A549 (cell line): ENCODE data around the gene FAM110D. TPM values are rescaled to one million over a fixed set of nuclear protein-coding genes. Genes with fewer than 3 reads are reported as not detected.

ENCODE experiments used
- ATAC-seq, 2 experiments: fragments of 200-7000 bp in 1 of 2; fragments of >200 bp in 1 of 2; cut with Nextera tagmentation in 1 of 2; cut with Tn5 transposase in 1 of 2; 3 replicates each; pipeline versions ENCODE4 v1.8.0 to v1.9.1; 2018 to 2020; ENCODE audit warnings: mild to moderate bottlenecking in 1 of 2, moderate library complexity in 1 of 2
- CTCF ChIA-PET: fragments of 300-600 bp; sonication (Branson Sonifier 250); formaldehyde crosslinking; extraction: SDS; loops from one replicate; lab custom pipeline; 2021; ENCODE audit warnings: antibody characterized with exemption, inconsistent platforms; lab: Yijun Ruan, JAX
- POLR2A ChIA-PET: fragments of 350-600 bp; formaldehyde crosslinking; extraction: SDS; loops from one replicate; lab custom pipeline; 2021; ENCODE audit warnings: antibody characterized with exemption, inconsistent platforms; lab: Yijun Ruan, JAX
- DNase-seq, 2 experiments: peaks; one replicate each; pipeline versions ENCODE4 v3.0.0 to v3.0.0-alpha.2; 2011 to 2016; ENCODE audit warnings: low read depth in 1 of 2, low spot score in 1 of 2
- FAIRE-seq: peaks from 2 replicates; lab custom pipeline; 2011; peaks lifted over from hg19 to GRCh38; lab: Jason Lieb, UNC
- H3K27ac ChIP-seq, 2 experiments: fragments of >200 bp; sonication (Bioruptor Twin); formaldehyde crosslinking; 3 replicates each; pipeline ENCODE4 v1.5.1; 2016 to 2017
- H3K4me1 ChIP-seq: fragments of >200 bp; sonication (Bioruptor Twin); formaldehyde crosslinking; 3 replicates; pipeline ENCODE4 v1.6.1; 2016
- H3K4me2 ChIP-seq: fragments of >200 bp; sonication (Bioruptor Twin); formaldehyde crosslinking; 3 replicates; pipeline ENCODE4 v1.6.1; 2016
- H3K4me3 ChIP-seq: fragments of >200 bp; sonication (Bioruptor Twin); formaldehyde crosslinking; 3 replicates; pipeline ENCODE4 v1.5.1; 2016
- H3K9me3 ChIP-seq: fragments of >200 bp; sonication (Bioruptor Twin); formaldehyde crosslinking; 3 replicates; pipeline ENCODE4 v1.6.1; 2016
- CHD2 ChIP-seq: fragments of 150-350 bp; IDR thresholded peaks from 2 replicates; pipeline ENCODE4 v1.6.1; 2014; ENCODE audit warnings: low read length; ENCODE audit not compliant: partially characterized antibody
- CHD4 ChIP-seq: fragments of 200-600 bp; sonication (generic); IDR thresholded peaks from 2 replicates; pipeline ENCODE4 v1.6.1; 2016; ENCODE audit warnings: antibody characterized with exemption, mild to moderate bottlenecking, borderline replicate concordance
- E2F6 ChIP-seq: IDR thresholded peaks from 2 replicates; pipeline ENCODE4 v1.6.1; 2012; ENCODE audit warnings: low read depth, borderline replicate concordance
- EHMT2 ChIP-seq: fragments of 200-600 bp; sonication (generic); IDR thresholded peaks from 2 replicates; pipeline ENCODE4 v1.6.1; 2016; ENCODE audit warnings: antibody characterized with exemption, low read depth, mild to moderate bottlenecking, moderate library complexity
- ESRRA ChIP-seq: fragments of 150-350 bp; IDR thresholded peaks from 2 replicates; pipeline ENCODE4 v1.6.1; 2014; ENCODE audit warnings: mild to moderate bottlenecking, low read length, borderline replicate concordance
- FOSB ChIP-seq: fragments of 250-450 bp; sonication (Bioruptor Pico); IDR thresholded peaks from 2 replicates; pipeline ENCODE4 v1.5.0; 2020; ENCODE audit warnings: mild to moderate bottlenecking, moderate library complexity
- JUN ChIP-seq, 2 experiments: fragments of >200 bp; sonication (Bioruptor Twin); formaldehyde crosslinking; IDR thresholded peaks; 2 replicates in 1 of 2; 3 replicates in 1 of 2; pipeline ENCODE4 v1.6.1; 2016 to 2017
- JUNB ChIP-seq: fragments of >200 bp; sonication (Bioruptor Twin); formaldehyde crosslinking; IDR thresholded peaks from 2 replicates; pipeline ENCODE4 v1.6.1; 2016
- NR3C1 ChIP-seq: fragments of >200 bp; sonication (Bioruptor Twin); formaldehyde crosslinking; IDR thresholded peaks from 3 replicates; pipeline ENCODE4 v1.6.1; 2017
- PHF8 ChIP-seq: fragments of 200-600 bp; sonication (generic); IDR thresholded peaks from 2 replicates; pipeline ENCODE4 v1.6.1; 2016; ENCODE audit warnings: low read depth, mild to moderate bottlenecking, antibody characterized with exemption, moderate library complexity, borderline replicate concordance
- POLR2A ChIP-seq: IDR thresholded peaks from 2 replicates; pipeline ENCODE4 v1.6.1; 2012; ENCODE audit warnings: mild to moderate bottlenecking, low read length
- RFX5 ChIP-seq: fragments of 450-650 bp; IDR thresholded peaks from 2 replicates; pipeline ENCODE4 v1.7.1; 2014; ENCODE audit warnings: antibody characterized with exemption, mild to moderate bottlenecking, moderate library complexity
- TFCP2L1 ChIP-seq: fragments of 250-450 bp; sonication (Bioruptor Pico); IDR thresholded peaks from 2 replicates; pipeline ENCODE4 v1.5.0; 2021; ENCODE audit warnings: mild to moderate bottlenecking
- ZNF302 ChIP-seq: fragments of 250-450 bp; sonication (Bioruptor Pico); IDR thresholded peaks from 2 replicates; pipeline ENCODE4 v1.9.0; 2021; ENCODE audit warnings: inconsistent platforms, mild to moderate bottlenecking, moderate library complexity
- ZSCAN20 ChIP-seq: fragments of 250-450 bp; sonication (Bioruptor Pico); IDR thresholded peaks from 2 replicates; pipeline ENCODE4 v1.8.0; 2022; ENCODE audit warnings: mild to moderate bottlenecking, moderate library complexity
- WGBS: methylation state at CpG from one replicate; pipeline ENCODE4 v1.1.6; 2017; ENCODE audit errors: missing lambda C conversion rate; 5-methylcytosine and 5-hydroxymethylcytosine counted together
- polyA minus RNA-seq: library from RNA; depleted of rRNA, polyadenylated mRNA; stranded (reverse); fragments of >200 nt; gene quantifications from 2 replicates; pipeline ENCODE4 v1.2.3, GENCODE V29; 2011; rRNA and poly(A)+ RNA removed
- polyA plus RNA-seq, 4 experiments: library from polyadenylated mRNA; depleted of rRNA in 3 of 4; stranded (reverse); fragments of >200 nt; fragmentation: RNase III in 1 of 4; extraction: RNeasy Plus Mini Kit Qiagen cat#74134 plus additional on column Dnase treatment in 1 of 4; gene quantifications; 2 replicates in 3 of 4; 3 replicates in 1 of 4; pipeline ENCODE4 v1.2.3, GENCODE V29; 2011 to 2017
- TF ChIP-seq, protein P1 (sequence below): fragments of 250-450 bp; sonication (Bioruptor Pico); IDR thresholded peaks from 2 replicates; pipeline ENCODE4 v1.5.0; 2021; ENCODE audit warnings: mild to moderate bottlenecking, moderate library complexity, borderline replicate concordance

Gene FAM110D
- polyA plus RNA-seq (2011; rRNA removed) (0.03 and 0.04 TPM in 2 replicates), polyA plus RNA-seq (2017; fragmentation: RNase III; extraction: RNeasy Plus Mini Kit Qiagen cat#74134 plus additional on column Dnase treatment) (0.04 to 0.05 TPM (median 0.04 TPM) in 3 replicates), polyA minus RNA-seq (not detected in 2 replicates)
- polyA plus RNA-seq (2012; cell fraction: cytosol; rRNA removed), result 0.05 TPM in 2 replicates
- polyA plus RNA-seq (2012; cell fraction: nucleus; rRNA removed), result 0.02 TPM in 1 of 2 replicates, not detected in the other

GRCh38 chr1:26158908-26159742, at the start of gene FAM110D:
FAM110D (plus strand) TSS chr1:26159079; CDS start chr1:26161292, 2,213 bp downstream.
- Histone ChIP-seq H3K4me3 (no peak within 1 kb of the TSS), H3K27ac (peak within 1 kb of the TSS in 1 of 2 experiments; percentile 49; a peak in 2 of 6 replicates), H3K9me3 (no peaks in the 10 kb centered on the region), H3K4me1 (peaks cover 10% of the 10 kb centered on the region; the same call in 2 of the 3 replicates)
- POLR2A ChIA-PET, result no interaction called here
- DNase-seq, result no peak
- ATAC-seq, result no peak; a peak in 1 of 6 replicates
- WGBS, result 68% methylated on average over 6 of the region's 6 CpGs
- TF ChIP-seq ZSCAN20 (CRISPR knock-in tag), result no peak
- TF ChIP-seq NR3C1, result no peak
- TF ChIP-seq JUNB, result no peak
- no peak for TF ChIP-seq ZNF302
- no peak for TF ChIP-seq ESRRA
- TF ChIP-seq CHD4, result no peak
- TF ChIP-seq, all 56 proteins: peak for 0
- no peak within 1 kb of the TSS for H3K4me2 ChIP-seq
- FAIRE-seq, result no peak
- CTCF ChIA-PET, result interaction anchor here (1.3 to 5.2 kb wide), 3 partner anchors 11 to 15 kb away, joined by 3 to 54 read pairs (median 19); partner anchors contain the start of genes C1orf232 and ZNF593

- Histone ChIP-seq H3K4me1 (peaks cover 6% of the 10 kb centered on the region), H3K27ac (no peak overlapping the region), H3K9me3 (no peaks in the 10 kb centered on the region), H3K4me2 (peak overlapping the region; percentile 90), H3K4me3 (no peak overlapping the region)
- DNase-seq, result no peak
- TF ChIP-seq, protein P1, sequence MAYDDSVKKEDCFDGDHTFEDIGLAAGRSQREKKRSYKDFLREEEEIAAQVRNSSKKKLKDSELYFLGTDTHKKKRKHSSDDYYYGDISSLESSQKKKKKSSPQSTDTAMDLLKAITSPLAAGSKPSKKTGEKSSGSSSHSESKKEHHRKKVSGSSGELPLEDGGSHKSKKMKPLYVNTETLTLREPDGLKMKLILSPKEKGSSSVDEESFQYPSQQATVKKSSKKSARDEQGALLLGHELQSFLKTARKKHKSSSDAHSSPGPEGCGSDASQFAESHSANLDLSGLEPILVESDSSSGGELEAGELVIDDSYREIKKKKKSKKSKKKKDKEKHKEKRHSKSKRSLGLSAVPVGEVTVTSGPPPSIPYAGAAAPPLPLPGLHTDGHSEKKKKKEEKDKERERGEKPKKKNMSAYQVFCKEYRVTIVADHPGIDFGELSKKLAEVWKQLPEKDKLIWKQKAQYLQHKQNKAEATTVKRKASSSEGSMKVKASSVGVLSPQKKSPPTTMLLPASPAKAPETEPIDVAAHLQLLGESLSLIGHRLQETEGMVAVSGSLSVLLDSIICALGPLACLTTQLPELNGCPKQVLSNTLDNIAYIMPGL (CRISPR knock-in tag), result no peak
- TF ChIP-seq CHD2 (no peak), TFCP2L1 (CRISPR knock-in tag) (no peak), FOSB (CRISPR knock-in tag) (no peak), RFX5 (no peak)
- no peak for FAIRE-seq
- ChIA-PET POLR2A (interaction anchor here (0.6 kb wide), 1 partner anchor 22 kb away, joined by 6 read pairs; no protein-coding TSS in a partner anchor), CTCF (interaction anchor here (0.6 to 1.8 kb wide), 10 partner anchors 18 to 278 kb away, joined by 3 to 18 read pairs (median 4); partner anchors contain the start of gene ZNF593)
- no peak for ATAC-seq
- 92% methylated on average over 5 of the region's 5 CpGs for WGBS
These were observed 49.4 kb upstream of the FAM110D start for GRCh38 chr1:26109229-26110164.

- FAIRE-seq (no peak), DNase-seq (peak; percentile 64 to 68), ATAC-seq (peak; percentile 78 to 84)
- no peaks in the 10 kb centered on the region for H3K9me3 ChIP-seq
- H3K4me1 ChIP-seq, result peaks cover 6% of the 10 kb centered on the region
- WGBS, result 0% methylated on average over 7 of the region's 85 CpGs
- ChIA-PET CTCF (interaction anchor here (0.6 to 1.6 kb wide), 3 partner anchors 31 to 59 kb away, joined by 3 to 5 read pairs (median 4); partner anchors contain the start of gene ZNF593), POLR2A (interaction anchor here (1.0 to 1.4 kb wide), 5 partner anchors 12 to 59 kb away, joined by 3 to 8 read pairs (median 6); partner anchors contain the start of gene ZNF593)
- TF ChIP-seq E2F6, result 0 out of 2 replicates have a peak, but pooled peaks have one; percentile 16
- no peak for TF ChIP-seq EHMT2
- peak in 1 of 2 experiments; percentile 61; a peak in 1 of 5 replicates for TF ChIP-seq JUN (IDR thresholded peaks at IDR 0.05)
- peak; percentile 35; the same call in 1 of the 2 replicates for TF ChIP-seq PHF8
- TF ChIP-seq, protein P1 (CRISPR knock-in tag), result no peak
- peak; percentile 48 for TF ChIP-seq POLR2A
- H3K27ac ChIP-seq, result peak overlapping the region; percentile 87 to 99
- H3K4me2 ChIP-seq, result peak overlapping the region; percentile 90
- H3K4me3 ChIP-seq, result peak overlapping the region; percentile 86
These were observed 47.9 kb upstream of the FAM110D start for GRCh38 chr1:26110731-26111529.
